ENCODE data around the gene ATP6V1B1.

ATP6V1B1 gene

GRCh38 chr2:70935468-70936164, at the start of gene ATP6V1B1:
ATP6V1B1 (plus strand) TSS chr2:70935900; CDS start chr2:70935955, 55 bp downstream.
- DNase-seq: peak; percentile 83

- DNase-seq: peak; percentile 12
Measured at GRCh38 chr2:70886541-70886987, 49.1 kb upstream of the ATP6V1B1 start.

GRCh38 chr2:70887208-70887549, 48.5 kb upstream of the ATP6V1B1 start:
- no peak for DNase-seq

GRCh38 chr2:70887550-70888246, 48.0 kb upstream of the ATP6V1B1 start:
- DNase-seq: peak; percentile 81

GRCh38 chr2:70888366-70888922, 47.3 kb upstream of the ATP6V1B1 start:
- DNase-seq: no peak

GRCh38 chr2:70888923-70889715, 46.6 kb upstream of the ATP6V1B1 start:
- DNase-seq: no peak

GRCh38 chr2:70889716-70890037, 46.0 kb upstream of the ATP6V1B1 start:
- no peak for DNase-seq

- DNase-seq: no peak
Measured at GRCh38 chr2:70890469-70891065, 45.1 kb upstream of the ATP6V1B1 start.

- no peak for DNase-seq
Measured at GRCh38 chr2:70891572-70892357, 43.9 kb upstream of the ATP6V1B1 start.

GRCh38 chr2:70892750-70893149, 43.0 kb upstream of the ATP6V1B1 start:
- DNase-seq: no peak

- no peak for DNase-seq
Measured at GRCh38 chr2:70893186-70893585, 42.5 kb upstream of the ATP6V1B1 start.

GRCh38 chr2:70894765-70895164, 40.9 kb upstream of the ATP6V1B1 start:
- no peak for DNase-seq

- no peak for DNase-seq
Measured at GRCh38 chr2:70895249-70895648, 40.5 kb upstream of the ATP6V1B1 start.

- no peak for DNase-seq
Measured at GRCh38 chr2:70895998-70896764, 39.5 kb upstream of the ATP6V1B1 start.

- no peak for DNase-seq
Measured at GRCh38 chr2:70896765-70897202, 38.9 kb upstream of the ATP6V1B1 start.

GRCh38 chr2:70897203-70897976, 38.3 kb upstream of the ATP6V1B1 start:
- DNase-seq: no peak

GRCh38 chr2:70897977-70898226, 37.8 kb upstream of the ATP6V1B1 start:
- DNase-seq: no peak

GRCh38 chr2:70898363-70899240, 37.1 kb upstream of the ATP6V1B1 start:
- no peak for DNase-seq

GRCh38 chr2:70901227-70902066, 34.3 kb upstream of the ATP6V1B1 start:
- peak; percentile 62 for DNase-seq
